HFFc6 (cell line): ENCODE data around the gene SCARB2. TPM values are rescaled to one million over a fixed set of nuclear protein-coding genes. Genes with fewer than 3 reads are reported as not detected.

ENCODE experiments used
- DNase-seq: peaks from one replicate; pipeline ENCODE4 v3.0.0-alpha.2; 2018
- H3K27ac Mint-ChIP-seq: 2 replicates; pipeline ENCODE4 v1.8.0; 2020; ENCODE audit warnings: mild to moderate bottlenecking, mixed read lengths
- H3K27me3 Mint-ChIP-seq: 2 replicates; pipeline ENCODE4 v1.8.0; 2021; ENCODE audit warnings: mild to moderate bottlenecking, moderate library complexity, mixed read lengths; ENCODE audit not compliant: insufficient read depth
- H3K36me3 Mint-ChIP-seq: 2 replicates; pipeline ENCODE4 v1.8.0; 2021; ENCODE audit warnings: low read depth, mixed read lengths
- H3K4me1 Mint-ChIP-seq: 2 replicates; pipeline ENCODE4 v1.8.0; 2020; ENCODE audit warnings: low read depth, mixed read lengths
- H3K4me3 Mint-ChIP-seq: 2 replicates; pipeline ENCODE4 v1.8.0; 2020; ENCODE audit warnings: mild to moderate bottlenecking, moderate library complexity, mixed read lengths
- H3K9me3 Mint-ChIP-seq: 2 replicates; pipeline ENCODE4 v1.8.0; 2020; ENCODE audit warnings: mild to moderate bottlenecking, mixed read lengths
- CTCF ChIP-seq: fragments of 200-600 bp; sonication (generic); IDR thresholded peaks from 2 replicates; pipeline ENCODE4 v1.5.0; 2021; ENCODE audit warnings: antibody characterized with exemption, mild to moderate bottlenecking
- total RNA-seq, 6 experiments: library from RNA; stranded (reverse); fragmentation: NEBNext Ultra II Directional; extraction: Animal tissue kit (Norgen Biotek cat#: 25700); gene quantifications; 2 replicates in 1 of 6; 3 replicates in 5 of 6; pipeline ENCODE4 v1.2.3, GENCODE V29; 2021

SCARB2 gene
- total RNA-seq, 6 experiments from 2014 or later, result 126 to 145 (median 138) TPM

GRCh38 chr4:76195326-76195725 lies 18.3 kb downstream of the SCARB2 start:
- Mint-ChIP-seq H3K9me3 (no peaks in the 10 kb centered on the region), H3K27me3 (no peaks in the 10 kb centered on the region; the same call in 1 of the 2 replicates), H3K4me1 (peaks cover 76% of the 10 kb centered on the region), H3K27ac (peak overlapping the region; percentile 95), H3K36me3 (peaks cover 45% of the 10 kb centered on the region), H3K4me3 (no peak overlapping the region)
- TF ChIP-seq CTCF, result no peak
- no peak for DNase-seq

- Mint-ChIP-seq H3K27me3 (peaks cover 3% of the 10 kb centered on the region), H3K9me3 (no peaks in the 10 kb centered on the region), H3K4me1 (peaks cover 70% of the 10 kb centered on the region), H3K4me3 (peak overlapping the region; percentile 70), H3K36me3 (peaks cover 49% of the 10 kb centered on the region), H3K27ac (peak overlapping the region; percentile 95)
- DNase-seq, result peak; percentile 95
- TF ChIP-seq CTCF, result no peak
Observed at GRCh38 chr4:76194325-76194724, 19.3 kb downstream of the SCARB2 start.

- TF ChIP-seq CTCF, result no peak
- peaks cover 58% of the 10 kb centered on the region for H3K4me1 Mint-ChIP-seq
- DNase-seq, result no peak
- H3K9me3 Mint-ChIP-seq, result no peaks in the 10 kb centered on the region
- no peak overlapping the region for H3K4me3 Mint-ChIP-seq
- H3K36me3 Mint-ChIP-seq, result peaks cover 49% of the 10 kb centered on the region
- peaks cover 3% of the 10 kb centered on the region for H3K27me3 Mint-ChIP-seq
- peak overlapping the region; percentile 5; the same call in 1 of the 2 replicates for H3K27ac Mint-ChIP-seq
Observed at GRCh38 chr4:76192236-76192635, 21.4 kb downstream of the SCARB2 start.

GRCh38 chr4:76188557-76188956 lies 25.1 kb downstream of the SCARB2 start:
- H3K4me3 Mint-ChIP-seq, result no peak overlapping the region
- no peak for DNase-seq
- TF ChIP-seq CTCF, result no peak
- peaks cover 32% of the 10 kb centered on the region for H3K4me1 Mint-ChIP-seq
- peaks cover 41% of the 10 kb centered on the region for H3K36me3 Mint-ChIP-seq
- no peak overlapping the region for H3K27ac Mint-ChIP-seq
- H3K9me3 Mint-ChIP-seq, result no peaks in the 10 kb centered on the region
- peaks cover 3% of the 10 kb centered on the region; the same call in 1 of the 2 replicates for H3K27me3 Mint-ChIP-seq

- H3K27ac Mint-ChIP-seq, result no peak overlapping the region
- no peak overlapping the region for H3K4me3 Mint-ChIP-seq
Observed at GRCh38 chr4:76188149-76188548, 25.5 kb downstream of the SCARB2 start.

More at GRCh38 chr4:76188149-76188548, 25.5 kb downstream of the SCARB2 start:
- Mint-ChIP-seq H3K36me3 (peaks cover 37% of the 10 kb centered on the region), H3K27me3 (peaks cover 3% of the 10 kb centered on the region; the same call in 1 of the 2 replicates), H3K9me3 (no peaks in the 10 kb centered on the region), H3K4me1 (peaks cover 28% of the 10 kb centered on the region)
- no peak for TF ChIP-seq CTCF
- DNase-seq, result no peak
